Activated T-cell treated with anti-CD3 and anti-CD28 coated beads, Interleukin-2, amount 50 U/mL, for 4 hours (primary cell): Measurements from ENCODE around the gene HDAC10. TPM values are rescaled to one million over a fixed set of nuclear protein-coding genes. Genes with fewer than 3 reads are reported as not detected.
A peak's percentile ranks its signal among the peaks of the same experiment; 100 is the strongest.
"Not testable (repeated sequence)": the region's sequence is repeated elsewhere in the genome, so short reads cannot be mapped to it uniquely, and the experiment has no call there.

Experiments used
- ATAC-seq, 2 donors: fragments of 200-7000 bp; cut with Tn5 transposase; one replicate each; pipeline ENCODE4 v1.10.0; 2021
- DNase-seq: peaks from one replicate; pipeline ENCODE4 v3.0.0-alpha.2; 2020
- H3K27me3 Mint-ChIP-seq: one replicate; pipeline ENCODE4 v1.8.0; 2021; ENCODE audit warnings: low read depth, mixed read lengths
- H3K36me3 Mint-ChIP-seq: one replicate; pipeline ENCODE4 v1.8.0; 2022; ENCODE audit warnings: mixed read lengths; ENCODE audit not compliant: insufficient read depth
- H3K4me1 Mint-ChIP-seq: one replicate; pipeline ENCODE4 v1.8.0; 2021; ENCODE audit warnings: low read depth, mixed read lengths
- H3K4me3 Mint-ChIP-seq: one replicate; pipeline ENCODE4 v1.8.0; 2021; ENCODE audit warnings: mild to moderate bottlenecking, moderate library complexity, mixed read lengths
- H3K9me3 Mint-ChIP-seq: one replicate; pipeline ENCODE4 v1.8.0; 2021; ENCODE audit warnings: mixed read lengths
- total RNA-seq, 3 donors: library from RNA; stranded (reverse); gene quantifications; one replicate each; pipeline ENCODE4 v1.2.1, GENCODE V29; 2021

HDAC10 gene
- total RNA-seq, 3 donors from 2014 or later = 45.1 to 50.6 (median 48.2) TPM

GRCh38 chr22:50205781-50206569, 45.1 kb downstream of the HDAC10 start:
- Mint-ChIP-seq H3K4me1 (peaks cover 24% of the 10 kb centered on the region), H3K9me3 (no peaks in the 10 kb centered on the region), H3K27me3 (no peaks in the 10 kb centered on the region), H3K4me3 (no peak overlapping the region), H3K36me3 (peaks cover 19% of the 10 kb centered on the region)
- ATAC-seq (no peak), DNase-seq (no peak)

GRCh38 chr22:50204998-50205397, 46.1 kb downstream of the HDAC10 start:
- Mint-ChIP-seq H3K4me1 (peaks cover 24% of the 10 kb centered on the region), H3K36me3 (peaks cover 18% of the 10 kb centered on the region)
- ATAC-seq, H3K9me3 Mint-ChIP-seq, DNase-seq, H3K4me3 Mint-ChIP-seq, H3K27me3 Mint-ChIP-seq: not testable (repeated sequence)

DNA sequence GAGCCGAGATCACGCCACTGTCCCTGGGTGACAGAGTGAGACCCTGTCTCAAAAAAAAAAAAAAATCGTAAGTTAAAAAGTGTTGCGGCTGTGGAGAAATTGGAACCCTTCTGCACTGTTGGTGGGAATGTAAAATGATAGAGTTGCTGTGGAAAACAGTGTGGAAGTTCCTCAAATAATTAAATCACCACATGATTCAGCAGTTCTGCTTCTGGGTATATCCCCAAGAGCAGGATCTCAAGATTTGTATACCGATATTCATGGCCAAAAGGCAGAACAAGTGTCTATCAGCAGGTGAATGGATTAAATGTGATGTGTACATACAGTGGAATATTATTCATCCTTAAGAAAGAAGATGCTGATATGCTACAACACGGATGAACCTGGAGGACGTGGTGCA, 46.5 kb downstream of the HDAC10 start:
- Mint-ChIP-seq H3K9me3 (no peaks in the 10 kb centered on the region), H3K27me3 (no peaks in the 10 kb centered on the region), H3K36me3 (peaks cover 15% of the 10 kb centered on the region), H3K4me1 (peaks cover 21% of the 10 kb centered on the region), H3K4me3 (no peak overlapping the region)
- ATAC-seq (no peak), DNase-seq (no peak)

GRCh38 chr22:50203288-50203687, 47.8 kb downstream of the HDAC10 start:
- Mint-ChIP-seq H3K27me3 (no peaks in the 10 kb centered on the region), H3K4me1 (peaks cover 24% of the 10 kb centered on the region), H3K36me3 (peaks cover 15% of the 10 kb centered on the region), H3K4me3 (no peak overlapping the region), H3K9me3 (no peaks in the 10 kb centered on the region)
- ATAC-seq (no peak), DNase-seq (no peak)

- ATAC-seq (no peak), DNase-seq (no peak)
- Mint-ChIP-seq H3K36me3 (peaks cover 15% of the 10 kb centered on the region), H3K9me3 (no peaks in the 10 kb centered on the region), H3K4me1 (peaks cover 24% of the 10 kb centered on the region), H3K27me3 (no peaks in the 10 kb centered on the region), H3K4me3 (peak overlapping the region; percentile 83)
Observed at GRCh38 chr22:50202130-50202666, 48.9 kb downstream of the HDAC10 start.

DNA sequence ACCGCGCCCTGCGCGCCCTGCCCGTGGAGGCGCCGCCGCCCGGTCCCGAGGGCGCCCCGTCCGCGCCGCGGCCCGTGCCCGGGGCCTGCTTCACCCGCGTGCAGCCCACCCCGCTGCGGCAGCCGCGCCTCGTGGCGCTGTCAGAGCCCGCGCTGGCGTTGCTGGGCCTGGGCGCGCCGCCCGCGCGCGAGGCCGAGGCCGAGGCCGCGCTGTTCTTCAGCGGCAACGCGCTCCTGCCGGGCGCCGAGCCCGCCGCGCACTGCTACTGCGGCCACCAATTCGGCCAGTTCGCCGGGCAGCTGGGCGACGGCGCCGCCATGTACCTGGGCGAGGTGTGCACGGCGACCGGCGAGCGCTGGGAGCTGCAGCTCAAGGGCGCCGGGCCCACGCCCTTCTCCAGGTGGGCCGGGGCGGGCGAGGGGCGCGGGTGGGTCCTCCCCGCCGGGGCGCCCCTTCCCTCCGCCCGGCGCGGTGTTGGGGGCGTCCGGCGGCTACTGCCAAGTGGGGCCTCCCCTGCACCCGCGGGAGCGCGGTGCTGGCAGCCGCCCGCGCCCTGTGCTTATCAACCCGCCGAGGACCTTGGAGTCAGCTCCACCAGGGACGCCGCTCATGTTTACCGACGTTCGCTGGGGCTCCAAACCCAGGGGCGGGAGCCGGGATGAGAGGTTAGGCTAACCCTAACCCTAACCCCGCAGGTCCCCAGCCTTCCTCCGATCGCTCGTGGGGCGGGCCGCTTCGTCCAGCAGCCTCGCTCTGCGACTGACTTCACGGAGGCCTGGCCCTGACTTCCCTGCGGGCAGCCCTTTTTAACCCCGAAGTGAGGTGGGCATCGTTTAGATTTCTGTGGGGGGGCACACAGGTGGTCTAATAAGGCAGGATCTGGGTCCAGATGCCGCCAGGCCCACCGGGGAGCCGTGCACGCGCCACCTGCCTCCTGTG, 49.6 kb downstream of the HDAC10 start:
- H3K36me3 Mint-ChIP-seq = peaks cover 15% of the 10 kb centered on the region
- peak overlapping the region; percentile 83 for H3K4me3 Mint-ChIP-seq
- DNase-seq = no peak
- ATAC-seq = peak; percentile 36 to 44
- H3K9me3 Mint-ChIP-seq = no peaks in the 10 kb centered on the region
- no peaks in the 10 kb centered on the region for H3K27me3 Mint-ChIP-seq
- H3K4me1 Mint-ChIP-seq = peaks cover 24% of the 10 kb centered on the region

DNA sequence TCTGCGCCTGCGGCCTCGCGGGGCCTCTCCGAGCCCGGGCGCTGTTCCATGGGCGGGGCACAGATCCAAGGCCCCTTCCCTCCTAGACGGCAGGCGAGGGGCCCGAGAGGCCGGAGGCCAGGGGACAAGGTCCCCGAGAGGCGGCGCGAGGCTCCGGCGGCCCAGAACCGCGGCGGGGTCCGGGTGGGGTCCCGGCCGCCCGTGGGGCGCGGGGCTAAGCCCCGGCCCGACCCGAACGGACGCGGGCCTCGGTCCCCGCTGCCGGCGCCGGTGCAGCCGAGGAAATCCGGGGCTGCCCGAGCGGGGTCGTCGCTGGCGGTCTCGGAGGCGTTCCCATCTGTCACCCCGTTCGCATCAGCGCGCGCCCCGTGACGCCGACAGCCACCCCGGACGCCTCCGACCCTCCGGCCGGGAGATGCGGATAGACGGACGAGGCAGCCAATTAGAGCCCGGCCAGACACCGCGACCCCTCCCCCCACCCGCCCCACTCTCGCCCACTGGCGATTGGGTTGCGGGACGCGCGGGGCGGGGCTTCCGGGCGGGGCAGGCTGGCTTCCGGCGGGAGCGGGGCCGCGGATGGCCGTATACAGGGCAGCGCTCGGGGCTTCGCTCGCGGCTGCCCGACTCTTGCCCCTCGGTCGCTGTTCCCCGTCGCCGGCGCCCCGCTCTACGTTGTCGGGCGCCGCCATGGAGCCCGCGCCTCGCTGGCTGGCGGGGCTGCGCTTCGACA, 50.4 kb downstream of the HDAC10 start, which contains the start of gene SELENOO:
TSS of gene SELENOO (plus strand) at position 551 of the 730 bp plus-strand sequence. CDS start at position 577, 26 bp downstream.
- Mint-ChIP-seq H3K9me3 (no peaks in the 10 kb centered on the region), H3K4me3 (peak within 1 kb of the TSS; percentile 83), H3K36me3 (peaks cover 15% of the 10 kb centered on the region), H3K4me1 (peaks cover 24% of the 10 kb centered on the region), H3K27me3 (no peaks in the 10 kb centered on the region)
- DNase-seq (peak; percentile 86), ATAC-seq (peak; percentile 92)

- Mint-ChIP-seq H3K36me3 (peaks cover 10% of the 10 kb centered on the region), H3K4me3 (peak overlapping the region; percentile 70), H3K27me3 (no peaks in the 10 kb centered on the region), H3K4me1 (peaks cover 22% of the 10 kb centered on the region), H3K9me3 (no peaks in the 10 kb centered on the region)
- no peak for DNase-seq
- peak in 1 of 2 donors; percentile 1 for ATAC-seq
Observed at GRCh38 chr22:50199829-50200460, 51.1 kb downstream of the HDAC10 start.

- ATAC-seq = no peak
- H3K4me3 Mint-ChIP-seq = peak overlapping the region; percentile 70
- no peaks in the 10 kb centered on the region for H3K9me3 Mint-ChIP-seq
- H3K4me1 Mint-ChIP-seq = peaks cover 18% of the 10 kb centered on the region
- DNase-seq = no peak
- no peaks in the 10 kb centered on the region for H3K27me3 Mint-ChIP-seq
- H3K36me3 Mint-ChIP-seq = peaks cover 7% of the 10 kb centered on the region
Observed at GRCh38 chr22:50199251-50199721, 51.8 kb downstream of the HDAC10 start.

DNA sequence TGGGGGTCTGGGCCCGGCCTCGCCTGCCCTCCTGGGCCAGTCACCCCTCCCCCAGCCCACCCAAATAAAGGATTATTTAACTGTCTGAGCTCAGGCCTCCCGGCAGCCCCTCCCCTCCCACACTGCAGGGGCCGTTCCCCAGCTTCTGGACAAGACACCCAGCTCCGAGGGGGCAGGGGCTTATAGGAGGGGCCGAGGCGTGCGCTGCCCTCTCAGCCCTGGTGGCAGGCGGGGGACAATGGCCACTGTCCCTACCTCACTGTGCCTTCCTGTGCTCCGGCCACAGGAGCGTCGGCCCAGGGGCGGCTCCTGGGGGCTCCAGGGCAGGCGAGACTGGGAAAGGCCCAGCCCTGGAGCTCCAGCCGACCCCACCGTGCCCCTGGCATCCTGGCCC, 52.4 kb downstream of the HDAC10 start:
- ATAC-seq = no peak
- no peak overlapping the region for H3K4me3 Mint-ChIP-seq
- H3K9me3 Mint-ChIP-seq = no peaks in the 10 kb centered on the region
- peaks cover 16% of the 10 kb centered on the region for H3K4me1 Mint-ChIP-seq
- no peak for DNase-seq
- H3K27me3 Mint-ChIP-seq = no peaks in the 10 kb centered on the region
- peaks cover 5% of the 10 kb centered on the region for H3K36me3 Mint-ChIP-seq

DNA sequence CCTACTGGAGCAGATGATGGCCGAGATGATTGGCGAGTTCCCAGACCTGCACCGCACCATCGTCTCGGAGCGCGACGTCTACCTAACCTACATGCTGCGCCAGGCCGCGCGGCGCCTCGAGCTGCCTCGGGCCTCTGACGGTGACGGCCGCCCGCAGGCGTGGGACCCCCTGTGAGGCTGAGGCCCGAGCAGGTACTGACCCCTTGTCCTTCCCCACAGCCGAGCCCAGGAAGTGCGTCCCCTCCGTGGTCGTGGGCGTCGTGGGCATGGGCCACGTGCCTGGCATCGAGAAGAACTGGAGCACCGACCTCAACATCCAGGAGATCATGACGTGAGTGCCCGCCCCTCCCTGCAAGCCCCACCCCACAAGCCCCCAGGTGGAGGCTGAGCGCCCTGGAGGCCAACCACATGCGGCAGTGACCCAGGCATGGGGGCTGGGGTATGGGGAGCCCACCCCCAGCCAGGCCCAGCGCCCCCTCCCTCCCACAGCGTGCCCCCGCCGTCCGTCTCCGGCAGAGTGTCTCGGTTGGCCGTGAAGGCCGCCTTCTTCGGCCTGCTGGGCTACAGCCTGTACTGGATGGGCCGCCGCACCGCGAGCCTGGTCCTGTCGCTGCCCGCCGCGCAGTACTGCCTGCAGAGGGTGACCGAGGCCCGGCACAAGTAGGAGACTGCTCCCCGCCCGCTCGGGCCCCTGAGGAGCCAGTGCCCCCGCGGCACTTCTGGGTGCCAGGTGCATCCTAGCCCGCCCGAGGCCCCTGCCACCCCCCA, 53.0 kb downstream of the HDAC10 start:
- H3K4me1 Mint-ChIP-seq = peaks cover 15% of the 10 kb centered on the region
- no peaks in the 10 kb centered on the region for H3K9me3 Mint-ChIP-seq
- no peaks in the 10 kb centered on the region for H3K27me3 Mint-ChIP-seq
- no peak for ATAC-seq
- no peak overlapping the region for H3K4me3 Mint-ChIP-seq
- H3K36me3 Mint-ChIP-seq = no peaks in the 10 kb centered on the region
- DNase-seq = no peak

- Mint-ChIP-seq H3K27me3 (no peaks in the 10 kb centered on the region), H3K36me3 (no peaks in the 10 kb centered on the region), H3K4me3 (no peak overlapping the region), H3K9me3 (no peaks in the 10 kb centered on the region), H3K4me1 (peaks cover 18% of the 10 kb centered on the region)
- DNase-seq (no peak), ATAC-seq (no peak)
Observed at GRCh38 chr22:50197000-50197800, 53.9 kb downstream of the HDAC10 start.
